HL-60/S4 treated with retinoic acid at 250 ng/mL for 4 days and 3 days (cell line): ENCODE measurements around the gene C12orf43.

Source experiments
- in situ Hi-C: fragments of 300-500 bp; cut with MboI; formaldehyde crosslinking; loops from 2 replicates; pipeline ENCODE4 v1.7.0; 2022; ENCODE audit warnings: low sequenced_read_pairs

Gene C12orf43

GRCh38 chr12:121033625-121034349, 17.5 kb upstream of the C12orf43 start:
- in situ Hi-C loops: no loop called here

DNA sequence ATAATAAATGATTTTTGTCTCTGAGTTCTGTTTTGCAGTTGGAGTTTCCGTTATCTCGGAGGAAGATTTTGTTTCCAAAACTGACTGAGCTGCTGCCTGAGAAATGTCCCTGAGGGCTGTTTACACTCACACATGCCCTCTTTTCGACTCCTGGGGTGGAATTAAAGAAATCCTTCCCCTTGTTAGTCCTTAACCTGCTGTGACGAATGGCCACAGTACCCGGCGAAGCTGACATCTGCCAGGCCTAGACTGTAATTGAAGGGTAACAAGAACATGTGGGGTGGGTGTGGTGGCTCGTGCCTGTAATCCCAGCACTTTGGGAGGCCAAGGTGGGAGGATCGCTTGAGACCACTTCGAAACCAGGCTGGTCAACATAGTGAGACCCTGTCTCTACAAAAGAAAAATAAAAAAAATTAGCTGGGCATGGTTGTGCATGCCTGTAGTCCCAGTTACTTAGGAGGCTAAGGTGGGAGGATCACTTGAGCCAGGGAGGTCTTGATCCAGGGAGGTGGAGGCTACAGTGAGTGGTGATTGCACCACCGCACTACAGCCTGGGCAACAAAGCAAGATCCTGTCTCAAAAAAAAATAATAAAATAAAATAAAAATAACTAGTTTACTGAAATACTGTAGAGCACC, 14.4 kb upstream of the C12orf43 start:
- in situ Hi-C loops: no loop called here

DNA sequence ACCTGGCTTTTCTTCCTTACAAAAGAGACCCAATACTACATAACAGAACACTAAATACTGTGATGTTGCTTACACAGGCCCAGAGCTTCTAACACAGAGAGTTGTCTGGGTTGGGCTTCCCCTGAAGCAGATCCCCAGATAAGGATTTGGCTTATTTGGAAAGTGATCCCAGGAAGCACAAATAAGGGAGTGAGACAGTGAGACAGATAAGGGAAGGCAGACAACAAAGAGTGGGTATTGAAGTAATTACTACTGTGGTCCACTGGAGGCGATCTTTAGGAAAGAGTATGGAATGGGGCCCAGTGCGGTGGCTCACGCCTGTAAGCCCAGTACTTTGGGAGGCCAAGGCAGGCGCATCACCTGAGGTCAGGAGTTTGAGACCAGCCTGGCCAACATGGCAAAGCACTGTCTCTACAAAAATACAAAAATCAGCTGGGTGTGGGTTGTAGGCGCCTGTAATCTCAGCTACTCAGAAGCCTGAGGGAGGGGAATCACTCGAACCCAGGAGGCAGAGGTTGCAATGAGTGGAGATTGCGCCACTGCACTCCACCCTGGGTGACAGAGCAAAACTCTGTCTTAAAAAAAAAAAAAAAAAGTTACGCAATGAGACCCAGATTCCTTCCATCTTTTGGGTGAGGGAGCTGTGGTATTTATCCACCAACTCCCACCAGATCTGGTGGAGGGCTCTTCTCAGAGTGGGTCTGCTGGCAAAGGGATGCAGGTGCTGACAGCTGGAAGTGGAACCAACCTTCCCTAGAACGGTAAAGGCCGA, 10.2 kb upstream of the C12orf43 start:
- in situ Hi-C loops: no loop called here

GRCh38 chr12:121025442-121026226, 9.3 kb upstream of the C12orf43 start:
- in situ Hi-C loops: no loop called here

- in situ Hi-C loops: no loop called here
Observed at GRCh38 chr12:121023799-121024198, 7.5 kb upstream of the C12orf43 start.

- in situ Hi-C loops: no loop called here
Observed at GRCh38 chr12:121022713-121023112, 6.4 kb upstream of the C12orf43 start.

GRCh38 chr12:121021754-121022153, 5.5 kb upstream of the C12orf43 start:
- in situ Hi-C loops: no loop called here

GRCh38 chr12:121018860-121019617, 2.8 kb upstream of the C12orf43 start:
- in situ Hi-C loops: no loop called here

DNA sequence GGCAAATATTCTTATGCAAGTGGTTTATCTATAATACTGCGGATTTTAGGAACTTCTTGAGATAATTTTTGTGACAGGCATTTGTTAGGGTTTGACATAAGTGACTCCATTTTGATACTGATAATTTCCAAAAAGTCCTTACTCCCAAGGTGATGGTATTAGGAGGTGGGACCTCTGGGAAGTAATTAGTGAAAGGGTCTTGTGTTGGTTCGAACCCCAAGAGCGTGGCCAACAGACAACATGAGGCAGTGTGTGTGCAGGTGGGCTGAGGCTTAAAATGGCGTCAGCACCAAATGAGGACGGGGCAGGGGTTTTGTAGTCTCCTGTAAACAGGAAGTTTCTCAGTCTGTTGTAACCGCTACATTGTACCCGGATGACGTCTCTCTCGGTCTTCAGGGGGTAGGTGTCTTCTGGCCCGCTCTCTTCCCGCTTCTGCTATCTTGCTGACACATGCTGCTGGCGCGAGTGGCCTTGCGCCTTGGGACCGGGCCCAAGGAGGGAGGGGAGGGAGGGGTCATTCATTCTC, 1.7 kb upstream of the C12orf43 start:
- in situ Hi-C loops: no loop called here

DNA sequence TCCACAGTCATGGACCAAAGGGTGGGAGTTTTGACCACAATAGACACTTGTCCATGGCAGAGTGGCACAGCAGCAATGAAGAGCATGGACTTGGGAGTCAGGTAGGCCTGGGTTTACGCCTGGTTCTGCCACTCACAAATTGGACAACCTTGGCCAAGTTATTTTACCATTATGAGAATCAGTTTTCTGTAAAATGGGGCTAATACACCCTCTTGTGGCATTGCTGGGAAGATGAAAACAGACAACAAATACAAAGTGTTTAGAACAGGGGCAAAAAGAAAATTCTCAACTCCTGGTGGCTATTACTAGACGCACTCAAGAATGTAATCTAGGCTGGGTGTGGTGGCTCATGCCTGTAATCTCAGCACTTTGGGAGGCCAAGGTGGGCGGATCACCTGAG, 2.6 kb downstream of the C12orf43 start:
- in situ Hi-C loops: no loop called here

DNA sequence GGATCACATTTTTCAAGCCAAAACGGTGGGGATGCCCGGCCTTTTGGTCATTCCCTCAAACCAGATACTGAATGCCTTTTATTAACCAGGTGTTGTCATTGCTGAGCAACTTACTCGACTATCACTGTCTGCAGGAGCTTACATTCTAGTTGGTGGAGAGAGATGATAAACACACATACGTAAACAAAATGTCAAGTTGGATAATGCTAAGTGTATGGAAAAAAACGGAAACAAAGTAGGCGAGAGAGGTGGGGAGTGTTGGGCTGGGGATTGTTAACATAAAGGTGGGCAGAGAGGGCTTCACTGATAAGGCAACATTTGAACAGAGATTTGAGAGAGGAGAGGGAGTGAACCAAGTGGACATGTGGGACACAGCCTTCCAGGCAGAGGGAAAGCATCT, 4.5 kb downstream of the C12orf43 start:
- in situ Hi-C loops: no loop called here

DNA sequence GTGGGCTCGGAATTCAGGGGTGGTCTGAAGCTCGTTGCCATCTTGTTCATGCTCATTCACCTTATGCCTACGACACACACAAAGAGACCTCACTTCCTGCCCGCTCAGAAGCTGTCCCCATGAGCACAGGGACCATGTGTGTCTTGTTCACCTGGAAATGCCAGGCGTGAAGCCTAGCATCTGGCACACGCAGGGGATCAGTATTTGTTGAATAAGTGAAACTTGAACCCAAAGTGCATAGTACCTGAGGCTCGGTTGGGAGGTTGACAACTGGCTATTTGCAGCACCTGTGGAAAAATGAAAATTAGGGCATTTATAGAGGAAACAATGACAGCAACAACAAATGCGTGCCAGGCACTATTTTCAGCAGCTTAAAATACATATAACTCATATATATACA, 5.4 kb downstream of the C12orf43 start:
- in situ Hi-C loops: no loop called here

DNA sequence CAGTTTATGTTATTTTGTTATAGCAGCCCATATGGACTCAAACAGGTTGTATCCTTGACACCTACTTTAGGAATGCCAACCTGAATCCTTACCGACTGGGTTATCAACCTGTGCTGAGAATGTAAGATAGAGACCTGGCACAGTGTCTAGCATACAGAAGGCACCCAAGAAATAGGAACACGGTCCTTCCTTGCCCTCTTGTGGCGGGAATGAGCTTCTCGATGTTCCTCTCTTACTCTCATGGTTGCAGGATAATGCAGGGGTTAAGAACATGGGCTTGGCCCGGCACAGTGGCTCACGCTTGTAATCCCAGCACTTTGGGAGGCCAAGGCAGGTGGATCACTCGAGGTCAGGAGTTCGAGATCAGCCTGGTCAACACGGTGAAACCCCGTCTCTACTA, 6.5 kb downstream of the C12orf43 start:
- in situ Hi-C loops: no loop called here

GRCh38 chr12:121008347-121009098, 7.8 kb downstream of the C12orf43 start:
- in situ Hi-C loops: no loop called here

- in situ Hi-C loops: no loop called here
Observed at GRCh38 chr12:121005346-121005815, 10.9 kb downstream of the C12orf43 start.

- in situ Hi-C loops: no loop called here
Observed at GRCh38 chr12:121004253-121004815, 12.0 kb downstream of the C12orf43 start.

GRCh38 chr12:121003650-121004049, 12.6 kb downstream of the C12orf43 start:
- in situ Hi-C loops: no loop called here

GRCh38 chr12:121001841-121002483, 14.3 kb downstream of the C12orf43 start:
- in situ Hi-C loops: no loop called here
